Bronchial smooth muscle cell (primary cell): ENCODE data around the gene TMEM214. TPM values are rescaled to one million over a fixed set of nuclear protein-coding genes. Genes with fewer than 3 reads are reported as not detected.

Experiments
- total RNA-seq: library from RNA; depleted of rRNA; stranded (reverse); fragments of >200 nt; gene quantifications from 2 replicates; pipeline ENCODE4 v1.2.1, GENCODE V29; 2014

Gene TMEM214, protein sequence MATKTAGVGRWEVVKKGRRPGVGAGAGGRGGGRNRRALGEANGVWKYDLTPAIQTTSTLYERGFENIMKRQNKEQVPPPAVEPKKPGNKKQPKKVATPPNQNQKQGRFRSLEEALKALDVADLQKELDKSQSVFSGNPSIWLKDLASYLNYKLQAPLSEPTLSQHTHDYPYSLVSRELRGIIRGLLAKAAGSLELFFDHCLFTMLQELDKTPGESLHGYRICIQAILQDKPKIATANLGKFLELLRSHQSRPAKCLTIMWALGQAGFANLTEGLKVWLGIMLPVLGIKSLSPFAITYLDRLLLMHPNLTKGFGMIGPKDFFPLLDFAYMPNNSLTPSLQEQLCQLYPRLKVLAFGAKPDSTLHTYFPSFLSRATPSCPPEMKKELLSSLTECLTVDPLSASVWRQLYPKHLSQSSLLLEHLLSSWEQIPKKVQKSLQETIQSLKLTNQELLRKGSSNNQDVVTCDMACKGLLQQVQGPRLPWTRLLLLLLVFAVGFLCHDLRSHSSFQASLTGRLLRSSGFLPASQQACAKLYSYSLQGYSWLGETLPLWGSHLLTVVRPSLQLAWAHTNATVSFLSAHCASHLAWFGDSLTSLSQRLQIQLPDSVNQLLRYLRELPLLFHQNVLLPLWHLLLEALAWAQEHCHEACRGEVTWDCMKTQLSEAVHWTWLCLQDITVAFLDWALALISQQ
- 22.2 and 27.6 TPM in 2 replicates for total RNA-seq

GRCh38 chr2:27032495-27033252 is at the start of gene TMEM214:
TMEM214 (plus strand) TSS chr2:27032965; CDS start chr2:27033016, 51 bp downstream.

DNA sequence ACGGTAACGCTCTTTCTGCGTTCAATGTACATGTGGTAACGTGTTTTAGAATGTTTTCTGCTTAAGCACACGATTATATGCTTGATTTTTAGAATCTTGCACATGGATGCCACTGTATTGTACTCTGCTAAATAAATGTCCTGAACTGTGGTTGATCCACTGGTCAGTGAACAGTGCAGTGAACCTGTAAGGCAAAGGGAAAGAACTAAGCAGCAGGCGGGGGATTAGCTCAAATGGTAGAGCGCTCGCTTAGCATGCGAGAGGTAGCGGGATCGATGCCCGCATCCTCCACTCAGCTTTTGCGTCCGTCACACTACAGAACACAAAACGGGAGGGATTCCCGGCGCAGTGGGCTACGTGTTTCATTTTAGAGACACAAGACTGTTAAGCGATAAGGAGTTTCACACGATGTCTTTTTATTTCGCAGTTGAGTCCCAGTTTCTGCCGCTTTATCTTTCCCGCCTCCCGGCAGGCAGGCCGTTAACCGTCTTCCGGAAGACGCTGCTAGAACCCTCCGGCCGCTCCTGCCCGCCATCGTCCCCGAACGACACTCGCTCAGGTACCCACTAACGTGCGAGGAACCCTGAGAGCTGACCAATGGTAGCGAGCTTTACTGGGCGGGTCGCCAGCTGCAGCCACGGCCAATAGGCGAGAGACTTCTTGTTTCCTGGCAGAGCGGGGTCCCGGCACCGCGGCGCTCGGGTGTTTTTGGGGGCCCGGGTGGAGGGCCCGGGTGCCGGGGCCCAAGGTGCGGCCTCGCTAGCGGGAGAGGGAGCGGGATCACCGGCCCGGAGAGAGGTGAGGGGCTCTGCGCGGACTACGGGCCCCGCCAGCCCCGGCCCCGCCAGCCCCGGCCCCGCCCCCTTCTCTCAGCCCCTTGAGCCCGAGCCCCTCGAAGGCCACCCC is 18.5 kb downstream of the TMEM214 start, which contains the start of gene AGBL5:
AGBL5 (plus strand) TSS at position 673 of the 906 bp plus-strand sequence. CDS start 1,291 bp downstream, outside the sequence.

GRCh38 chr2:27071277-27071989 is 38.7 kb downstream of the TMEM214 start, which contains the start of gene OST4:
OST4 (minus strand) TSS chr2:27071654.

DNA sequence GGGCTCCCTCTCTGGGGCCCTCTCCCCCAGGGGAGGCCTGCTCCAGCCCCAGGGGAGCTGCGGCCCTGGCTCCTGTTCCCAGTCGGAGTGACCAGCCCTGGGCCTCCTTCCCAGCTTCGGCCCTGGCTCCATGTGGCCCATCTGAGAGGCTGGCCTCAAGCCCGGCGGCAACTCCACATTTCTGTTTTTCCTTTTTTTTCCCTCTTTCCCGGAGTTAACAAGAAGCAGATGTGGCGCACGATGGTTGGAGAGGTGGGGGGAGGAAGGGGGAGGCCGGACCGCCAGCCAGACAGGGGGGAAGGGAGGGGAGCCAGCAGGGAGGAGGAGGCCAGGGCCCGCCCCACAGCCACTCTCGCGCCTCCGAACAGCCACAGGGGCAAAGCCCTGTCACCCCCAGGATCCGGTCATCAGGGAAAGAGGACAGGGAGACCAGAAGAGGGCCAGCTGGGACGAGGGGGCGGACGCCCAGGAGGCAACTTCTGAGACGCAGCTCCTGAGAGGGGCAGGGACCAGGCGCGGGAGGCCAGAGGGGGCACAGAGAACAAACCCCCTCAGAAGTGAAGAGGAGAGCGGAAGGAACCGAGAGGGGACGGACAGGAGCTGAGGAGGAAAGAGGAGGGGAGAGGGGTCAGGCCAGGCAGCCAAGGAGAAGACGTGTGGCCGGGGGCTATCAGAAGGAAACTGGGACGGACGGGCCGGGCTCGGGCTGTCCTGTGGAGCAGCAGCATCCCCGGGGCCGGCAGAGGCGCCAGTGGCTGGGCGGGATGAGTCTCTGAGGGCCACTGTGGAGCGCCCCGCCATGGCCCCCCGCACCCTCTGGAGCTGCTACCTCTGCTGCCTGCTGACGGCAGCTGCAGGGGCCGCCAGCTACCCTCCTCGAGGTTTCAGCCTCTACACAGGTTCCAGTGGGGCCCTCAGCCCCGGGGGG is 45.8 kb downstream of the TMEM214 start, which contains the start of gene EMILIN1:
EMILIN1 (plus strand) TSS at position 349 of the 928 bp plus-strand sequence; CDS start at position 800, 451 bp downstream.

DNA sequence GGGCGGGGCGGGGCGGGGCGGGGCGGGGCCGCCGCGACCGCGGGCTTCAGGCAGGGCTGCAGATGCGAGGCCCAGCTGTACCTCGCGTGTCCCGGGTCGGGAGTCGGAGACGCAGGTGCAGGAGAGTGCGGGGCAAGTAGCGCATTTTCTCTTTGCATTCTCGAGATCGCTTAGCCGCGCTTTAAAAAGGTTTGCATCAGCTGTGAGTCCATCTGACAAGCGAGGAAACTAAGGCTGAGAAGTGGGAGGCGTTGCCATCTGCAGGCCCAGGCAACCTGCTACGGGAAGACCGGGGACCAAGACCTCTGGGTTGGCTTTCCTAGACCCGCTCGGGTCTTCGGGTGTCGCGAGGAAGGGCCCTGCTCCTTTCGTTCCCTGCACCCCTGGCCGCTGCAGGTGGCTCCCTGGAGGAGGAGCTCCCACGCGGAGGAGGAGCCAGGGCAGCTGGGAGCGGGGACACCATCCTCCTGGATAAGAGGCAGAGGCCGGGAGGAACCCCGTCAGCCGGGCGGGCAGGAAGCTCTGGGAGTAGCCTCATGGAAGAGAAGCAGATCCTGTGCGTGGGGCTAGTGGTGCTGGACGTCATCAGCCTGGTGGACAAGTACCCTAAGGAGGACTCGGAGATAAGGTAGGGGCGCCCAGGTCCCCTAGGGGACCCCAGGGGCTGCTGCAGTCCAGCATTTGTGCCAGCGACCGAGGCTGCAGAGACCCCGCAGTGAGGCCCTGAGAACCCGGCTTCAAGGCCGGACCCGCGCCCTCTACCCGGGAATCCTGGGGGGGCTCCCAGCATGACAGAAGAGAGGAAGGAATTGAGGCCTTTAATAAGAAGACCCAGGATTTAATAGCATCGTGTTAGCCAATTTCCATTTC is 54.2 kb downstream of the TMEM214 start, which contains the start of gene KHK:
KHK (plus strand) TSS at position 49 of the 870 bp plus-strand sequence; CDS start at position 537, 488 bp downstream.

Other genes starting within 250 kb of the TMEM214 start
- 0.26 and 1.6 TPM in 2 replicates for gene CENPA, start 246.9 kb upstream of the TMEM214 start, total RNA-seq
- not detected in 2 replicates for gene DPYSL5, start 184.8 kb upstream of the TMEM214 start, total RNA-seq
- gene MAPRE3, start 62.3 kb upstream of the TMEM214 start, total RNA-seq, result 3.5 and 5.4 TPM in 2 replicates
- 18.1 and 20.3 TPM in 2 replicates for gene AGBL5, start 18.7 kb downstream of the TMEM214 start, total RNA-seq
- gene OST4, start 38.7 kb downstream of the TMEM214 start, total RNA-seq, result 622 and 1,171 TPM in 2 replicates
- gene EMILIN1, start 45.6 kb downstream of the TMEM214 start, total RNA-seq, result 257 and 364 TPM in 2 replicates
- gene KHK, start 53.8 kb downstream of the TMEM214 start, total RNA-seq, result 0.32 and 1.3 TPM in 2 replicates
- 0.69 and 0.79 TPM in 2 replicates for gene CGREF1, start 86.2 kb downstream of the TMEM214 start, total RNA-seq
- 0.16 TPM in 1 of 2 replicates, not detected in the other for gene ABHD1, start 90.8 kb downstream of the TMEM214 start, total RNA-seq
- gene PREB, start 101.7 kb downstream of the TMEM214 start, total RNA-seq, result 40.7 TPM in 2 replicates
- not detected in 2 replicates for gene PRR30, start 106.4 kb downstream of the TMEM214 start, total RNA-seq
- gene TCF23, start 116.0 kb downstream of the TMEM214 start, total RNA-seq, result not detected in 2 replicates
- gene ATRAID, start 179.1 kb downstream of the TMEM214 start, total RNA-seq, result 241 and 261 TPM in 2 replicates
- 6.6 and 9.1 TPM in 2 replicates for gene SLC5A6, start 179.3 kb downstream of the TMEM214 start, total RNA-seq
- gene CAD, start 184.4 kb downstream of the TMEM214 start, total RNA-seq, result 21.9 and 22.9 TPM in 2 replicates
- not detected in 2 replicates for gene SLC30A3, start 230.1 kb downstream of the TMEM214 start, total RNA-seq
- gene DNAJC5G, start 242.5 kb downstream of the TMEM214 start, total RNA-seq, result not detected in 2 replicates
- 0.09 TPM in 1 of 2 replicates, not detected in the other for gene TRIM54, start 249.5 kb downstream of the TMEM214 start, total RNA-seq